Endothelial cell of umbilical vein (primary cell): Measurements from ENCODE around the gene HOXC13.

Experiments used
- EZH2 ChIP-seq: IDR thresholded peaks from 2 replicates; pipeline ENCODE4 v1.6.1; 2012; ENCODE audit warnings: borderline replicate concordance, low read depth, mild to moderate bottlenecking, moderate library complexity, low read length, inconsistent platforms; ENCODE audit not compliant: severe bottlenecking
- FOS ChIP-seq: IDR thresholded peaks from 2 replicates; pipeline ENCODE4 v1.6.1; 2011; ENCODE audit warnings: mild to moderate bottlenecking, low read length, moderate library complexity, borderline replicate concordance; ENCODE audit not compliant: insufficient read depth
- JUN ChIP-seq: IDR thresholded peaks from 2 replicates; pipeline ENCODE4 v1.6.1; 2011; ENCODE audit warnings: borderline replicate concordance, low read depth; ENCODE audit not compliant: insufficient read length, insufficient read depth
- POLR2A ChIP-seq: IDR thresholded peaks from 2 replicates; pipeline ENCODE4 v1.6.1; 2012; ENCODE audit warnings: low read depth, mild to moderate bottlenecking, control low read depth, low read length
- POLR2AphosphoS5 ChIP-seq: IDR thresholded peaks from 2 replicates; pipeline ENCODE4 v1.6.1; 2012; ENCODE audit warnings: low read depth, mild to moderate bottlenecking, control low read depth, low read length, moderate library complexity; ENCODE audit not compliant: insufficient read depth
- TF ChIP-seq, protein P1 (sequence below), 2 donors: IDR thresholded peaks; 1 replicate in 1 of 2; 2 replicates in 1 of 2; pipeline ENCODE4 v1.5.1; 2011; ENCODE audit warnings: low read length in 2 of 2, mild to moderate bottlenecking in 2 of 2, moderate library complexity in 2 of 2, control low read depth in 1 of 2, inconsistent platforms in 1 of 2, low read depth in 1 of 2; ENCODE audit not compliant: insufficient read depth in 1 of 2; ENCODE audit errors: extremely low read depth in 1 of 2

DNA sequence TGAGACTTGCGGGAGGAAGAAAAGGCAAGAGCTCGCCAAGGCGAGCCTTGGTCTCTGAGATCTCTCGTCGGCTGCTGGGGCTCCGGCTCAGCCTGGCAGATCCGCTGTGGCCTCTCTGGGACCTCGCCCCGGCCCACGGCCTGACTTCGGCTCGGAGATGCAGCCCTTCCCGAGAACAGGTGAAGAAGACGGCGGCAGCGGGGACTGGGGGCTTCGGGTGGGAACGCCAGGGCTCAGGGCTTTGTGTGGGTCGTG, 55.3 kb downstream of the HOXC13 start:
- no peak for TF ChIP-seq POLR2AphosphoS5
- TF ChIP-seq, protein P1, sequence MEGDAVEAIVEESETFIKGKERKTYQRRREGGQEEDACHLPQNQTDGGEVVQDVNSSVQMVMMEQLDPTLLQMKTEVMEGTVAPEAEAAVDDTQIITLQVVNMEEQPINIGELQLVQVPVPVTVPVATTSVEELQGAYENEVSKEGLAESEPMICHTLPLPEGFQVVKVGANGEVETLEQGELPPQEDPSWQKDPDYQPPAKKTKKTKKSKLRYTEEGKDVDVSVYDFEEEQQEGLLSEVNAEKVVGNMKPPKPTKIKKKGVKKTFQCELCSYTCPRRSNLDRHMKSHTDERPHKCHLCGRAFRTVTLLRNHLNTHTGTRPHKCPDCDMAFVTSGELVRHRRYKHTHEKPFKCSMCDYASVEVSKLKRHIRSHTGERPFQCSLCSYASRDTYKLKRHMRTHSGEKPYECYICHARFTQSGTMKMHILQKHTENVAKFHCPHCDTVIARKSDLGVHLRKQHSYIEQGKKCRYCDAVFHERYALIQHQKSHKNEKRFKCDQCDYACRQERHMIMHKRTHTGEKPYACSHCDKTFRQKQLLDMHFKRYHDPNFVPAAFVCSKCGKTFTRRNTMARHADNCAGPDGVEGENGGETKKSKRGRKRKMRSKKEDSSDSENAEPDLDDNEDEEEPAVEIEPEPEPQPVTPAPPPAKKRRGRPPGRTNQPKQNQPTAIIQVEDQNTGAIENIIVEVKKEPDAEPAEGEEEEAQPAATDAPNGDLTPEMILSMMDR (IDR thresholded peaks at IDR 0.05; ENCODE audit: extremely low read depth in 1 of 2, insufficient read depth in 1 of 2, low read depth in 1 of 2, low read length in 2 of 2) = no peak
- TF ChIP-seq EZH2 = no peak
- TF ChIP-seq JUN = no peak
- TF ChIP-seq POLR2A = no peak
- TF ChIP-seq FOS = no peak
